Measurements from ENCODE around the gene JAG1. TPM values are rescaled to one million over a fixed set of nuclear protein-coding genes. Genes with fewer than 3 reads are reported as not detected.

JAG1 gene
- total and polyA plus RNA-seq, 2 of the 4 experiments (the other 2 are of a cell fraction) = 10.2 to 22.6 TPM

GRCh38 chr20:10646886-10647420 is 26.8 kb downstream of the JAG1 start:
- Histone ChIP-seq H4K5ac (ENCODE audit: low read depth, low read length) (no peak overlapping the region), H2AK9ac (replicated peaks; ENCODE audit: low read depth, low read length, poor library complexity) (no peak overlapping the region), H2BK20ac (ENCODE audit: low read depth, low read length) (no peak overlapping the region), H3K56ac (ENCODE audit: extremely low read depth, insufficient read depth, low read length) (no peak overlapping the region), H4K8ac (ENCODE audit: low read depth in 2 of 2, low read length in 2 of 2) (no peak overlapping the region), H2BK120ac (ENCODE audit: low read depth, low read length) (no peak overlapping the region), H4K20me1 (ENCODE audit: insufficient read depth, low read length) (peaks cover 5% of the 10 kb centered on the region), H3K9ac (ENCODE audit: low read depth, low read length) (no peak overlapping the region), H4K91ac (ENCODE audit: insufficient read depth, low read depth, low read length) (no peak overlapping the region), H3K23ac (ENCODE audit: low read depth, low read length) (no peak overlapping the region), H3K4me3 (ENCODE audit: insufficient read depth, low read depth, low read length) (no peak overlapping the region), H3K4ac (ENCODE audit: low read depth, low read length) (no peak overlapping the region), H2BK15ac (ENCODE audit: low read depth, low read length) (no peak overlapping the region), H2AFZ (replicated peaks; ENCODE audit: low read length, poor library complexity) (no peak overlapping the region), H2BK5ac (ENCODE audit: low read depth, low read length, poor library complexity, severe bottlenecking) (no peak overlapping the region), H3K36me3 (ENCODE audit: control insufficient read depth, insufficient read depth, low read length) (peaks cover 94% of the 10 kb centered on the region), H3K18ac (ENCODE audit: low read depth, low read length) (no peak overlapping the region), H3K4me1 (ENCODE audit: control insufficient read depth, insufficient read depth, low read length) (peaks cover 23% of the 10 kb centered on the region), H2AK5ac (ENCODE audit: low read depth, low read length) (no peak overlapping the region), H3K27ac (ENCODE audit: insufficient read depth, low read length) (no peak overlapping the region), H3K9me1 (ENCODE audit: insufficient read depth, low read length) (peaks cover 24% of the 10 kb centered on the region), H3K27me3 (ENCODE audit: control insufficient read depth, insufficient read depth, low read length) (no peaks in the 10 kb centered on the region), H3K14ac (replicated peaks; ENCODE audit: low read depth, low read length) (no peak overlapping the region), H3K4me2 (ENCODE audit: low read depth, low read length) (no peak overlapping the region), H3K79me1 (ENCODE audit: low read depth in 1 of 2, low read length in 2 of 2) (peaks cover 11 to 39% of the 10 kb centered on the region in 2 experiments), H3K9me3 (ENCODE audit: control insufficient read depth, insufficient read depth, low read length) (no peaks in the 10 kb centered on the region)
- CTCF ChIA-PET = interaction anchor here (0.7 kb wide), 1 partner anchor 12 kb away, joined by 3 read pairs; no protein-coding TSS in a partner anchor
- no peak for DNase-seq
- intact Hi-C loops (cut with micrococcal nuclease) = loop anchor here (5.0 kb wide), 1 partner anchor 180 kb away; no protein-coding TSS in a partner anchor
- dilution Hi-C loops (cut with HindIII; ENCODE audit: low sequenced_read_pairs, unreplicated experiment) = no loop called here
- 93% methylated on average over 6 of the region's 9 CpGs; no CpG with 5 or more reads in 1 of the 2 experiments for WGBS, 2 experiments (ENCODE audit: extremely low coverage in 2 of 2, insufficient read length in 1 of 2)
- in situ Hi-C loops (cut with MboI; ENCODE audit: low sequenced_read_pairs) = loop anchor here (5.0 kb wide), 1 partner anchor 85 kb away; no protein-coding TSS in a partner anchor
- BruUV-seq (replicated peaks) = no TSS peak
- ATAC-seq (ENCODE audit: low read depth) = no peak
- POLR2A ChIA-PET (ENCODE audit: unreplicated experiment) = no interaction called here
- TF ChIP-seq CTCF (conservative IDR thresholded peaks at IDR 0.05; ENCODE audit: low read depth, low read length) (no peak), BHLHE40 (IDR thresholded peaks at IDR 0.05; ENCODE audit: low read depth, low read length) (no peak), CEBPB (IDR thresholded peaks at IDR 0.05; ENCODE audit: low read depth, low read length) (no peak), RCOR1 (IDR thresholded peaks at IDR 0.05; ENCODE audit: insufficient replicate concordance, low read length) (no peak), NFE2L2 (IDR thresholded peaks at IDR 0.05; ENCODE audit: low read depth, low read length) (no peak), MAZ (IDR thresholded peaks at IDR 0.05; ENCODE audit: borderline replicate concordance, low read depth, low read length) (no peak)

Measured in IMR-90 (cell line).